Activated T-helper 1 cell treated with anti-CD3 and anti-CD28 coated beads, Interleukin-2, amount 50 U/mL, for 16 hours (primary cell): Measurements from ENCODE around the gene CAMKK1.
A peak's percentile ranks its signal among the peaks of the same experiment; 100 is the strongest.

Experiments used
- DNase-seq, 2 donors: peaks; one replicate each; pipeline ENCODE4 v3.0.0-alpha.2; 2020; ENCODE audit warnings: low read depth in 1 of 2, low spot score in 1 of 2

Gene CAMKK1

GRCh38 chr17:3897731-3898130, 4.9 kb upstream of the CAMKK1 start:
- no peak for DNase-seq

GRCh38 chr17:3896968-3897235, 4.0 kb upstream of the CAMKK1 start:
- no peak for DNase-seq

GRCh38 chr17:3896108-3896967, 3.5 kb upstream of the CAMKK1 start:
- DNase-seq, result no peak

GRCh38 chr17:3895354-3895753, 2.5 kb upstream of the CAMKK1 start:
- DNase-seq, result no peak

GRCh38 chr17:3894911-3895343, 2.1 kb upstream of the CAMKK1 start:
- no peak for DNase-seq

GRCh38 chr17:3894188-3894587, 1.3 kb upstream of the CAMKK1 start:
- no peak for DNase-seq

GRCh38 chr17:3893720-3894116, 865 bp upstream of the CAMKK1 start:
- DNase-seq, result no peak

GRCh38 chr17:3892095-3892998, 506 bp downstream of the CAMKK1 start:
- peak; percentile 51 to 65 for DNase-seq

GRCh38 chr17:3891626-3892094, 1.2 kb downstream of the CAMKK1 start:
- DNase-seq, result no peak

- no peak for DNase-seq
These were observed 2.0 kb downstream of the CAMKK1 start for GRCh38 chr17:3890878-3891219.

- no peak for DNase-seq
These were observed 2.6 kb downstream of the CAMKK1 start for GRCh38 chr17:3890082-3890877.

GRCh38 chr17:3889325-3890012, 3.4 kb downstream of the CAMKK1 start:
- no peak for DNase-seq

GRCh38 chr17:3888343-3889171, 4.3 kb downstream of the CAMKK1 start:
- no peak for DNase-seq

- DNase-seq, result no peak
These were observed 5.0 kb downstream of the CAMKK1 start for GRCh38 chr17:3887804-3888203.

- DNase-seq, result no peak
These were observed 5.5 kb downstream of the CAMKK1 start for GRCh38 chr17:3887394-3887793.

- no peak for DNase-seq
These were observed 6.1 kb downstream of the CAMKK1 start for GRCh38 chr17:3886776-3887175.

- DNase-seq, result no peak
These were observed 6.9 kb downstream of the CAMKK1 start for GRCh38 chr17:3885970-3886369.

GRCh38 chr17:3885271-3885670, 7.6 kb downstream of the CAMKK1 start:
- no peak for DNase-seq

- no peak for DNase-seq
These were observed 8.7 kb downstream of the CAMKK1 start for GRCh38 chr17:3884188-3884587.

- no peak for DNase-seq
These were observed 10.6 kb downstream of the CAMKK1 start for GRCh38 chr17:3882276-3882675.
